Stimulated activated CD4-positive, alpha-beta T cell treated with anti-CD3 and anti-CD28 coated beads, Interleukin-4, amount 100 ng/mL, for 1 hour (primary cell): ENCODE results near the gene KRT31.
A peak's percentile ranks its signal among the peaks of the same experiment; 100 is the strongest.
"Not testable (repeated sequence)": the region's sequence is repeated elsewhere in the genome, so short reads cannot be mapped to it uniquely, and the experiment has no call there.

Experiments used
- DNase-seq: peaks from one replicate; pipeline ENCODE4 v3.0.0-alpha.2; 2020

KRT31 gene

DNA sequence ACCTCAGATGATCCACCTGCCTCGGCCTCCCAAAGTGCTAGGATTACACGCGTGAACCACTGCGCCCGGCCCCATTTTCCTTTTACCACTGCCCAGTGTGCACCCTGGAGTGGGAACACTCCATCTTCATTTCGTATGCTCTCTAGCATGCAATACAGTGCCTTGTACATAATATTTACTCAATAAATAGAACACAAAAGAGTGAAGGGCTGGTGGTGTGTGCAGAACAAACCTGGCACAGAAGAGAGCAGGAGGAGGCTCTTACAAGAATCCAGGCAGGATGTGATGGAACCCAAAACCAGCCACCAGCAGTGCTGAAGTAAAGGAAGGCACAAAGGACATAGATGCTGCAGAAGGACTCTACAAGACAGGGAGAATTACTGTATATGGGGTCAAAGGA lies 19.7 kb upstream of the KRT31 start:
- no peak for DNase-seq

DNA sequence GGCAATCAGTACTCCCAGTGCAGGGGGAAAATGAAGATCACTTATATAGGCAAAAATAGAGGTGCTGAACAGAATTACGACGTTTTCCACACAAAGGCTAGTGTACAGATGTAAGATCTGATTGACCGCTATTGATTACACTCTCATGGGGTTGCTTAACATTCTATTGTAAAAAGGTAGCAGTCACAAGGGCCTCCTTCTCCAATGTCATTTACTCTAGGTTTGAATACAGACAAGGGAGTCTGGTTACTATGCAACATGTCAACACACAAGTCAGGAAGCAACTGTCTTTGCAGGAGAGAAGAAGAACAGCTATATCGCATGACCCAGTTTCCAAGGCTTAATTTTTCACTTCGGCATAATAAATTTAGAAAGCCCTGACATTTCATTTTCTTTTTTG lies 19.1 kb upstream of the KRT31 start:
- DNase-seq: no peak

DNA sequence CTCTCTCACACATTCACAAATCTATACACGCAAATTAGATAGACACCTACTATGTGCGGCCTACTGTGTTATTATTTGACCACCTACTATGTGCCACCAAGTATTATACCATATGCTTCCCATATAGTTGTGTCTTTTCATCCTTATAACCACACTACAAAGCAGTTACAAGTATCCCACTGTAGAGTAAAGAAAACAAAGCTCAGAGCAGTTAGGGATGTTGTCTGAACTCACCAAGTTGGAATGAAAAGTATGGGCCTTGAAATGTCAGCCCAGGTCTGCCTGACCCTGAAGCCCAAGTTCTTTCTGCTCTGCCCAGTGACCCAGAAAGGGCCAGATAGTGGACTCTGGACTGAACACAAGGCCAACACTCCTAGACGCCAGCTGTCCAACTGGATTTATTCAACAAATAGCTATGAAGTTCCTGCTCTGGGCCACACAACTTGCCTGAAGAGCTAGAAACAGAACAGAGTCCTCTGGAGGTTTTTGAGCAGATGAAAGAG lies 18.5 kb upstream of the KRT31 start:
- no peak for DNase-seq

- DNase-seq: no peak
Measured at GRCh38 chr17:41415411-41415810, 18.0 kb upstream of the KRT31 start.

- no peak for DNase-seq
Measured at GRCh38 chr17:41413982-41414381, 16.6 kb upstream of the KRT31 start.

- DNase-seq: no peak
Measured at GRCh38 chr17:41413353-41413957, 16.0 kb upstream of the KRT31 start.

DNA sequence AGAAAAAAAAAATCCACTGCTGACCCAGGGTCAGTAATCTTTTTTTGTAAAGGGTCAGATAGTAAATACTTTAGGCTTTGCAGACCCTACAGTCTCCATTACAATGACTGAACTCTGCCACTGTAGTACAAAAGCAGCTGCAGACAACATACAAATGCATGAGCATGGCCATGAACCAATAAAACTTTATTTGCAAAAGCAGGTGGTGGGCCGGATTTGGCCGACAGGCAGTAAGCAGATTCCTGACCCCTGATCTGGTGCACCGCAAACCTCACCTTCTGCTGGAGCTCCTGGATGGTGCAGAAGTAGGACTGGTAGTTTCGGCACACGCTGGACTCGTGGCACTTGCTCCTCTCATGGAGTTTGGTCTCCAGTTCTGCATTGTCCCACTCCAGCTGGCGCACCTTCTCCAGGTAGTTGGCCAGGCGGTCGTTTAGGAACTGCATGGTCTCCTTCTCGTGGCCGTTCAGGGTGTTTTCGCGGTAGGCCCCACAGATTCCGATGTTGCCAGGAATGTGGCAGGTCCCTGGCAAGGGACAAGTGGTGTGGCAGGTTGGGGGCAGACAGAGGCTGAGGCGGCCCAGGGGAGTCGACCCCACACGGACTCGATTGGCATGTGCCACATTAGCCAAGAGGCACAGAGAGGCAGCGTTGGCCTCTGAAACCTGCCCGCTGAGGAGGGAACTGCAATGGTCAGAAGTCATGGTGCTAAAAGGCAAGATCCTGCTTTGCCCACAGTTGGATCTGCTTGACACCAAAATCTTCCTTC lies 13.8 kb upstream of the KRT31 start:
- DNase-seq: no peak

DNA sequence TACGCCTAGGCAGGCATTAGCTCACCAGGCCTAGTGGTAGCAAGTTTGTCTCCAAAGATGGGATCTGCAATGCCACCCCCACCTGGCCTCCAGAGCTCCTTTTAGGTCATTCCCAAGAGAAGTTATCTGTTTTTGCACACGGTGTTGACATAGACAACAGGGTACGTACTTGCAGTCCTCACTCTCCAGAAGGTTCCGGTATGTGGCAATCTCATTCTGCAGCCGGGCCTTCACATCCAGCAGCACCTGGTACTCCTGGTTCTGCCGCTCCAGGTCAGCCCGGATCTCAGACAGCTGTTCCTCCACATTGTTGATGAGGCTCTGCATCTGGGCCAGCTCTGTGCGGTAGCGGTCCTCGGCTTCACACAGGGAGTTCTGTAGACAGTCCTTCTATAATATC lies 9.8 kb upstream of the KRT31 start:
- no peak for DNase-seq

- DNase-seq: no peak
Measured at GRCh38 chr17:41406205-41406604, 8.8 kb upstream of the KRT31 start.

DNA sequence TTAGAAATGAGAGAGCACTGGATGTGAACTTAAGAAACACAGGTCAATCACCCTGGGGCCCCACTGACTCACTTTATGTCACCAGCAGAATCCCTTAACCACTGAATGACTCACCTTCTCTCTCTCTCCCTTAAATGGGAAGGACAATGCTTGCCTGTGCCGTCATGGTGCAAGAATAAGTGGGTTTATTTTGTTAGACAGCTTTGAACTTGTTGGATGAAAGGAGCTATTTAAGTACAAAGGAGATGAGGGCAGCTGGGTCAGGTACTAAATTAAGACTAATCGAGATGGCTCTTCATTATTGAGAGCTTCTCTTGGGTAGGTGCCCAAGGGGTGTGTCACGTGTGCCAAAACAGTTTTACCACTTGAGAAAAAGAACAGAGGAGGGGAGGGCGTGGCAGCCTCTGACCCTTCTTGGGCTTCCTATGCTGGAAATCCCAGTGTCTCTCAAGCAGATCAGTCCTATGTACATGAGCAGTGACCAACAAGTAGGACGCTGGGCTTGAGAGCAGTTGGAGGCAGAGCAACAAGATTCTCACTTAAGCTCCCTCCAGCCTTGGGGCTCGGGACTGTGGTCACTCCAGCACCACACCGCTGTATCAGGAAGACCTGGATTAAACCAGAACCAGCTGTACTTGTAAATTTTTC lies 6.7 kb upstream of the KRT31 start:
- DNase-seq: peak; percentile 27

- DNase-seq: no peak
Measured at GRCh38 chr17:41403404-41404023, 6.1 kb upstream of the KRT31 start.

GRCh38 chr17:41402161-41402560 lies 4.8 kb upstream of the KRT31 start:
- no peak for DNase-seq

- no peak for DNase-seq
Measured at GRCh38 chr17:41396340-41396739, 1.1 kb downstream of the KRT31 start.

- DNase-seq: no peak
Measured at GRCh38 chr17:41395611-41396010, 1.8 kb downstream of the KRT31 start.

DNA sequence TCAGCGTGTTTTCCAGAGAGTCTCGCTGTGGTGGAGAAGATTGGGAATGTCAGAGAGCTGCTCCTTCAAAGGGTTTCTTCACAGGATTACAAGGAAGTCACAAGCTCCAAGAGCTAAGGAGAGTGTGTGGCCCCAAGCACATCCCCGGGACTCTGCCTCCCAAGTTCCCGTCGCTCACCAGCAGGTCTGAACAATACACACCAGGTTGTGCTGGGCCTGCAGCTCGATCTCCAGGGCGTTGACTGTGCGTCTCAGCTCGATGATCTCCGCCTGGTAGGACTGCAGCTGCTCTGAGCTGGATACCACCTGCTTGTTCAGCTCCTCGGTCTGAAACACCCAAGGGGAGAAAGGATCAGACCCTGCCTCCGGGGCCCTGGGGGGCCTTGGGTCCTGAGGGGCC lies 2.4 kb downstream of the KRT31 start:
- not testable (repeated sequence) for DNase-seq

DNA sequence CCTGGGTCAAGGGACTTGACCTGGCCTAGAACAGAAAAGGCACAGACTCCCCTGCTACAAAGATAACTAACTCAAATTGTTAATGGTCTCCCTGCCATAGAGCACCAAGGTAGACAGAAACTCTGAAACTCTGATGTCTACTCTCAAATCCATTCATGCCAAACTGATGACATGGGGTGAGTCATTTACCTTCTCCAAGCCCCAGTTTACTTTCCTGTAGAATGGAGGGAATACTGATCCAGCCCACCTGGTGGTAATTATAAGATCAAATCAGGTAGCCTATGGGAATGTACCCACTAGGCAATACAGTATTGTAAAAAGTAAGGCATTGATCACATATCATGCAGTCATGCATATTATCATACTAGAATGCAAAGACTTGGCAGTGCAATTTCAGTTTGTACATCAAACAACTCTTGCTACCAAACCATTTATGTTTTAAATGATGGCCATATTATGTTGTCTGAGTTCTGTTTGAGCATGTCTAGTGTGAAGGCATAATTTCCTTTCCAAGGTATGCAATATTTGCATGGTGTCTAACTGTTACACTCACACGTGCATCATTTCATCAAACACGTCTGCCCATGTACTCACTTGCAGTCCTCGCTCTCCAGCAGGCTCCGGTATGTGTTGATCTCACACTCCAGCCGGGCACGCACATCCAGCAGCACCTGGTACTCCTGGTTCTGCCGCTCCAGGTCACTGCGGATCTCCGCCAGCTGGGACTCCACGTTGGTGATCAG lies 3.0 kb downstream of the KRT31 start:
- DNase-seq: no peak

- no peak for DNase-seq
Measured at GRCh38 chr17:41393826-41394225, 3.6 kb downstream of the KRT31 start.

DNA sequence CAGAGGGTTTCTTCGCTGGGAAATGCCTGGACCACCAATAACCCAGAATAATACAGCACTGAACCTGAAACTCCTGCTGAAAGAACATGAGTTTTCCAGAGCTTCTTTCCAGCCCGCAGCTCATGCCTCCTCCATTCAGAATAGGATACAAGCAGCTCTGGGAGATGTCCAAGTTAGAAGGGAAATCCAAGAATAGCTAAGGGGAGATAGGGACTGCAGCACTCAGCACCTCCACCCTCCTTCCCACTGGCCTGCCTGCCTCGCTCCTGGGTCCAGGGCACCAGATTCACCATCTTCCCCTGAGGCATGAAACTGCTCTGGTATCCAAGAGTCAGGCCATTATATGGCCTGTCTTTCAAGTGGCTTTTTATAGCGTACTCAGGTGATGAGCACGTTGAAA lies 4.1 kb downstream of the KRT31 start:
- no peak for DNase-seq

DNA sequence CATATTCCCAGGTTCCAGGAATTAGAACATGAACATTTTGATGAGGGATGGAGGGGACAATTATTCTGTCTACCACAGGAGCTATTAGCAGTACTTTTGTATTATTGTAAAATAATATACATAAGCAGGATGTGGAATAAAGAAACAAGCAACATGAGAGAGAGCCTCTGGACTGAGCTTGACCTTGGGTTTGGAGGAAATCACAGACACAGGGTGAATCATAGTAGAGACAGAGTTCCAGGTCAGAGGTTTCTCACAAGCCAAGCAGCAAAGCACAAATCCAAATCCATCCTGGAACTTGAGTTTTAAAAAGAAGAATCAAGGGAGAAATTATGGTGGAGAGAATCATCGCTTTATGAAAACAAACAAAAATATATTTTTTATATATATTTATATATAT lies 5.1 kb downstream of the KRT31 start:
- no peak for DNase-seq

DNA sequence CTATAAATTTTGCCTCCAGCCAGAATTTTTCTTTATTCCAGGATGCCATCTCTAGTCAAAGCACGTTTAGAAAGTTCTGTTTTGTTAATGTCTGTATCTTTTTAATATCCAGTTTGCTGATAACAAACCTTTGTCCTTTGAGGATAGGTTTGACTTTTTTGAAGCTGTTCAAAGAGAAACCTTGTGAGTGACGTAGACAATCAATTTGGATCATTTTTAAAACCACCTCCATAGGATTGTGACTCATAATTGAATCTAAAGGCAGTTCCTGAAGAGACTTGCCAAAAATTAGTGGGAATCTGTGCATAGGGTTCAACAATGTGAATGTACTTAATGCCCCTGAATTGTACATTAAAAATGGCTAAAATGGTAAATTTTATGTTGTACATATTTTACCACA lies 5.9 kb downstream of the KRT31 start:
- no peak for DNase-seq

- no peak for DNase-seq
Measured at GRCh38 chr17:41390411-41390938, 6.9 kb downstream of the KRT31 start.

DNA sequence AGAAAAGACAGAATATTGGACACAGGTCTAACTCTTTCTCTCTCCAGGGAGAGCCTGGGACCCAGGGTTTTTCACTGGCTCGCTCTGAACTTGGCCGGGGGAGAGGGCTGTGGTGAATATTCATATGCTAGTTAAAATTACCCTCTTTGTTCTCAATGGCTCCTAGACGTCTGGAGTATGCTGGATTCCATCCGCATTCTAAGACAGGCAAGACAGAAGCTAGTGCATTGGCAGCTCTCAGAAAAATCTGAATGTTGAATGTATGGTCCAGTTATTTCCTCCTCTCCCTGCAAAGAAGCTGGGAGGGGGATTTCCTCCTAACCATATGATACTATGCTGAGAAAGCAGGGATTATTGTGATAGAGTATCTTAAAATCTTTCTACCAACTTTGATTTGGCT lies 9.7 kb downstream of the KRT31 start:
- no peak for DNase-seq

DNA sequence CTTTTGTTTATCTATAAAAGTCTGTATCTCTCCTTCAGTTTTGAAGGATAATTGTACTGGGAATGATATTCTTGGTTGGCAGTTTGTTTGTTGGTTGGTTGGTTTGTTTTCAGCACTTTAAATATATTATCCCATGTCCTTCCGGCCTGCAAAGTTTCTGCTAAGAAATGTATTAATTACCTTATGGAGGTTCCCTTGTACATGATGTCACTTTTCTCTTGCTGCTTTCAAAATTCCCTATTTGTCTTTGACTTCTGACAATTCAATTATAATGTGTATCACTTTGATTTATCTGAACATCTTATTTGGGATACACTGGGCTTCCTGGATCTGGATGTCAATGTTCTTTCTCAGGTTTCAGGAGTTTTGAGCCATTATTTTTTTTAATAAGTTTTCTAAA lies 11.2 kb downstream of the KRT31 start:
- DNase-seq: no peak
